CD14-positive monocyte (primary cell): Measurements from ENCODE around the gene MSI2. TPM values are rescaled to one million over a fixed set of nuclear protein-coding genes. Genes with fewer than 3 reads are reported as not detected.

ENCODE experiments used
- DNase-seq, 3 donors: peaks; one replicate each; pipeline ENCODE4 v3.0.0-alpha.2; 2011 to 2022
- H2AFZ ChIP-seq: 2 replicates; pipeline ENCODE4 v1.6.0; 2012; ENCODE audit warnings: mild to moderate bottlenecking, low read depth, low read length, inconsistent platforms; ENCODE audit not compliant: insufficient read depth, poor library complexity, severe bottlenecking
- H3K27ac ChIP-seq, 2 donors: 1 replicate in 1 of 2; 2 replicates in 1 of 2; pipeline ENCODE4 v1.5.1; 2012 to 2013; ENCODE audit warnings: low read length in 2 of 2, control low read depth in 1 of 2, inconsistent platforms in 1 of 2, low read depth in 1 of 2, mild to moderate bottlenecking in 1 of 2
- H3K27me3 ChIP-seq, 2 donors: one replicate each; pipeline versions ENCODE4 v1.6.0 to v1.6.1; 2011 to 2013; ENCODE audit warnings: low read length in 2 of 2; ENCODE audit not compliant: control insufficient read depth in 2 of 2, insufficient read depth in 2 of 2
- H3K36me3 ChIP-seq, 2 donors: replicated peaks in 1 of 2; 1 replicate in 1 of 2; 2 replicates in 1 of 2; pipeline versions ENCODE4 v1.5.1 to v1.6.1; 2012 to 2013; ENCODE audit warnings: low read length in 2 of 2, control low read depth in 1 of 2, inconsistent platforms in 1 of 2, mild to moderate bottlenecking in 1 of 2; ENCODE audit not compliant: insufficient read depth in 2 of 2, control insufficient read depth in 1 of 2
- H3K4me1 ChIP-seq, 2 donors: 1 replicate in 1 of 2; 2 replicates in 1 of 2; pipeline versions ENCODE4 v1.5.1 to v1.6.1; 2012 to 2013; ENCODE audit warnings: low read length in 2 of 2, control low read depth in 1 of 2, inconsistent platforms in 1 of 2, mild to moderate bottlenecking in 1 of 2, moderate library complexity in 1 of 2; ENCODE audit not compliant: insufficient read depth in 2 of 2, control insufficient read depth in 1 of 2
- H3K4me2 ChIP-seq: replicated peaks from 2 replicates; pipeline ENCODE3; 2012; ENCODE audit warnings: low read length, moderate library complexity, mild to moderate bottlenecking; ENCODE audit not compliant: poor library complexity, severe bottlenecking; ENCODE audit errors: extremely low read depth
- H3K4me3 ChIP-seq, 3 experiments: fragments of 200-600 bp in 1 of 3; sonication (generic) in 1 of 3; replicated peaks in 1 of 3; 1 replicate in 2 of 3; 2 replicates in 1 of 3; pipeline ENCODE4 v1.5.1; 2011 to 2013; ENCODE audit warnings: low read length in 3 of 3, mild to moderate bottlenecking in 3 of 3, control low read depth in 2 of 3, low read depth in 2 of 3, inconsistent platforms in 1 of 3, moderate library complexity in 1 of 3
- H3K79me2 ChIP-seq: 2 replicates; pipeline ENCODE4 v1.6.0; 2012; ENCODE audit warnings: mild to moderate bottlenecking, control low read depth, inconsistent platforms, low read length, moderate library complexity; ENCODE audit not compliant: insufficient read depth
- H3K9ac ChIP-seq: 2 replicates; pipeline ENCODE4 v1.6.0; 2017; ENCODE audit warnings: low read length, mild to moderate bottlenecking; ENCODE audit not compliant: insufficient read depth, poor library complexity, severe bottlenecking
- H3K9me3 ChIP-seq, 2 donors: replicated peaks in 1 of 2; 1 replicate in 1 of 2; 2 replicates in 1 of 2; pipeline versions ENCODE4 v1.5.1 to v1.6.1; 2012 to 2013; ENCODE audit warnings: low read length in 2 of 2, control low read depth in 1 of 2; ENCODE audit not compliant: control insufficient read depth in 1 of 2, insufficient read depth in 1 of 2
- H4K20me1 ChIP-seq: 2 replicates; pipeline ENCODE4 v1.6.0; 2012; ENCODE audit warnings: mild to moderate bottlenecking, low read length, control low read depth, moderate library complexity; ENCODE audit not compliant: insufficient read depth
- H3K27ac Mint-ChIP-seq, 7 donors: one replicate each; pipeline ENCODE4 v1.8.0; 2020; ENCODE audit warnings: mild to moderate bottlenecking in 7 of 7, mixed read lengths in 7 of 7, moderate library complexity in 6 of 7, inconsistent platforms in 2 of 7
- H3K27me3 Mint-ChIP-seq, 3 donors: one replicate each; pipeline ENCODE4 v1.8.0; 2021 to 2022; ENCODE audit warnings: low read depth in 3 of 3, mild to moderate bottlenecking in 3 of 3, mixed read lengths in 3 of 3, moderate library complexity in 3 of 3, inconsistent platforms in 1 of 3
- H3K36me3 Mint-ChIP-seq, 2 donors: one replicate each; pipeline ENCODE4 v1.8.0; 2020; ENCODE audit warnings: mixed read lengths in 2 of 2, inconsistent platforms in 1 of 2, mild to moderate bottlenecking in 1 of 2
- H3K4me1 Mint-ChIP-seq: one replicate; pipeline ENCODE4 v1.8.0; 2020; ENCODE audit warnings: mild to moderate bottlenecking, mixed read lengths
- H3K4me3 Mint-ChIP-seq, 2 donors: one replicate each; pipeline ENCODE4 v1.8.0; 2020; ENCODE audit warnings: mild to moderate bottlenecking in 2 of 2, mixed read lengths in 2 of 2, moderate library complexity in 1 of 2
- H3K9me3 Mint-ChIP-seq, 7 donors: one replicate each; pipeline ENCODE4 v1.8.0; 2020 to 2022; ENCODE audit warnings: mixed read lengths in 7 of 7, mild to moderate bottlenecking in 6 of 7, moderate library complexity in 6 of 7, inconsistent platforms in 2 of 7
- WGBS: methylation state at CpG from one replicate; pipeline ENCODE4 v1.1.5; 2013; ENCODE audit warnings: missing lambda C conversion rate; ENCODE audit not compliant: insufficient coverage; 5-methylcytosine and 5-hydroxymethylcytosine counted together
- intact Hi-C, 2 donors: fragments of 100-400 bp; cut with micrococcal nuclease; formaldehyde crosslinking; loops; one replicate each; pipeline versions ENCODE4 v1.15.0 to v1.15.1; 2023
- polyA plus RNA-seq, 3 donors: library from polyadenylated mRNA; depleted of rRNA in 1 of 3; unstranded in 2 of 3; stranded (reverse) in 1 of 3; fragments of 300-500 nt in 2 of 3; fragments of >200 nt in 1 of 3; fragmentation: Illumina TruSeq in 2 of 3; gene quantifications; 1 replicate in 2 of 3; 2 replicates in 1 of 3; pipeline ENCODE4 v1.2.3, GENCODE V29; 2012 to 2021
- TF ChIP-seq, protein P1 (sequence below): fragments of 200-600 bp; IDR thresholded peaks from one replicate; pipeline ENCODE4 v1.8.0; 2022; ENCODE audit warnings: antibody characterized with exemption, mild to moderate bottlenecking

MSI2 gene
- polyA plus RNA-seq, 3 donors: 0.20 to 6.6 (median 0.37) TPM

DNA sequence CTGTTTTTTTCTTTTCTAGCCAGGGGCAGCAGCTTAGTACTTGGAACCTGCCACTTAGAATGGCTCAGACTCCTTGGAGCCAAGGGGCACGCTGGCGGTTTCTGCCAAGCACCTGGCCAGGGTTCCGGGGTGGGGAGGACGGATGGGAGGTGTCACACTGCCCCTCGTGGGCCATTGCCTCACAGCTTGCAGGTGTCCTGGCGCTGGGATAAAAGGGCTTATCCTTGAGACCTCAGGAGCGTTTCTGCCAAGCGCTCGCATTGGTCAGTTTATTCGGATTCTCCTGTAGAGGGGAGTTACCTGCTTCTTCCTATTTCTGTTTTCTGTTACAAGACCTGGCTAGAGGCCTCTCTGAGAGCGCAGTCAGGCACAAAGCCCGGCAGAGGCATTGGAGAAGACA, 234.6 kb downstream of the MSI2 start:
- no peak overlapping the region for H2AFZ ChIP-seq
- no peaks in the 10 kb centered on the region for H3K79me2 ChIP-seq
- no peaks in the 10 kb centered on the region for H3K9me3 ChIP-seq
- H3K4me1 Mint-ChIP-seq: peaks cover 34% of the 10 kb centered on the region
- intact Hi-C loops: no loop called here
- no peaks in the 10 kb centered on the region for H3K36me3 Mint-ChIP-seq
- no peak overlapping the region for H3K4me2 ChIP-seq
- H4K20me1 ChIP-seq: no peaks in the 10 kb centered on the region
- no peak overlapping the region for H3K4me3 Mint-ChIP-seq
- H3K4me3 ChIP-seq: no peak overlapping the region
- H3K9ac ChIP-seq: no peak overlapping the region
- no peaks in the 10 kb centered on the region for H3K27me3 ChIP-seq
- 90% methylated on average over 6 of the region's 12 CpGs for WGBS
- H3K27ac ChIP-seq: no peak overlapping the region
- H3K9me3 Mint-ChIP-seq: peaks cover 0 to 1% (median 0%) of the 10 kb centered on the region in 7 donors
- H3K27me3 Mint-ChIP-seq: peaks cover 0 to 2% (median 1%) of the 10 kb centered on the region in 3 donors
- peaks cover 24 to 26% of the 10 kb centered on the region in 2 donors for H3K4me1 ChIP-seq
- DNase-seq: no peak
- H3K27ac Mint-ChIP-seq: no peak overlapping the region
- H3K36me3 ChIP-seq: no peaks in the 10 kb centered on the region
- TF ChIP-seq, protein P1, sequence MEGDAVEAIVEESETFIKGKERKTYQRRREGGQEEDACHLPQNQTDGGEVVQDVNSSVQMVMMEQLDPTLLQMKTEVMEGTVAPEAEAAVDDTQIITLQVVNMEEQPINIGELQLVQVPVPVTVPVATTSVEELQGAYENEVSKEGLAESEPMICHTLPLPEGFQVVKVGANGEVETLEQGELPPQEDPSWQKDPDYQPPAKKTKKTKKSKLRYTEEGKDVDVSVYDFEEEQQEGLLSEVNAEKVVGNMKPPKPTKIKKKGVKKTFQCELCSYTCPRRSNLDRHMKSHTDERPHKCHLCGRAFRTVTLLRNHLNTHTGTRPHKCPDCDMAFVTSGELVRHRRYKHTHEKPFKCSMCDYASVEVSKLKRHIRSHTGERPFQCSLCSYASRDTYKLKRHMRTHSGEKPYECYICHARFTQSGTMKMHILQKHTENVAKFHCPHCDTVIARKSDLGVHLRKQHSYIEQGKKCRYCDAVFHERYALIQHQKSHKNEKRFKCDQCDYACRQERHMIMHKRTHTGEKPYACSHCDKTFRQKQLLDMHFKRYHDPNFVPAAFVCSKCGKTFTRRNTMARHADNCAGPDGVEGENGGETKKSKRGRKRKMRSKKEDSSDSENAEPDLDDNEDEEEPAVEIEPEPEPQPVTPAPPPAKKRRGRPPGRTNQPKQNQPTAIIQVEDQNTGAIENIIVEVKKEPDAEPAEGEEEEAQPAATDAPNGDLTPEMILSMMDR: no peak

DNA sequence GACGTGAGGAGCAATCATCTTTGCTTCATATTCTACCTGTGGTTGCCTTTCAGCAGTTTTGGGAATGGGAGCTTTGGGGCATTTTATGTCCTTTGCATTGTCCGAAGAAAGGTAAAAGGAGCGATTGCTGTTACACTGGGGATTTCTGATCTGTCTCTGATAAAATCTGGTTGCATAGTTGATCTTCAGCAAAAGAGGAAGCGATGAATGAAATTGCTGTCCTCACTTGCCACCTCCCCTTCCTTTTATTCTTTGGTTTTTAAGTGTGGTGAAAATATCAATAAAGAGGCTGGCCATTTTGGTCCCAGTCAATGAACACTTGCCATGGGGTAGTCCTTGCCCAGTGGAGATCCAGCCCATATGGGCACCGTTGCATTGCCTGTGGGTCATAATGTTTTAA, 236.8 kb downstream of the MSI2 start:
- H3K27ac ChIP-seq: no peak overlapping the region
- H3K9me3 ChIP-seq: no peaks in the 10 kb centered on the region
- no peak overlapping the region for H3K9ac ChIP-seq
- no CpG with 5 or more reads among the region's 5 CpGs for WGBS
- H3K79me2 ChIP-seq: no peaks in the 10 kb centered on the region
- no peak overlapping the region for H3K4me2 ChIP-seq
- H3K36me3 ChIP-seq: no peaks in the 10 kb centered on the region
- Mint-ChIP-seq H3K27me3 (peaks cover 0 to 2% (median 1%) of the 10 kb centered on the region in 3 donors), H3K36me3 (no peaks in the 10 kb centered on the region), H3K4me3 (no peak overlapping the region), H3K9me3 (peaks cover 0 to 1% (median 0%) of the 10 kb centered on the region in 7 donors), H3K4me1 (peaks cover 30% of the 10 kb centered on the region), H3K27ac (peak overlapping the region in 3 of 7 donors; percentile 4 to 11 (median 7))
- intact Hi-C loops: no loop called here
- H3K27me3 ChIP-seq: no peaks in the 10 kb centered on the region
- DNase-seq: peak in 1 of 3 donors; percentile 1
- TF ChIP-seq, protein P1: no peak
- peaks cover 3% of the 10 kb centered on the region for H4K20me1 ChIP-seq
- H2AFZ ChIP-seq: no peak overlapping the region
- no peak overlapping the region for H3K4me3 ChIP-seq
- H3K4me1 ChIP-seq: peaks cover 18 to 22% of the 10 kb centered on the region in 2 donors
